ENCODE data around the gene SLFNL1. TPM values are rescaled to one million over a fixed set of nuclear protein-coding genes. Genes with fewer than 3 reads are reported as not detected.

Gene SLFNL1
- total and polyA plus RNA-seq, 2 donors (not counting 1 experiment from before 2014, with no cell fraction given), result 0.18 to 1.2 TPM

GRCh38 chr1:41032147-41032546, 10.6 kb upstream of the SLFNL1 start:
- 14% methylated on average over 1 of the region's 2 CpGs for WGBS (ENCODE audit: insufficient coverage)
- no peak for DNase-seq
- H3K4me3 ChIP-seq (ENCODE audit: control extremely low read depth in 1 of 5, extremely low read depth in 1 of 5, insufficient read depth in 1 of 5, low read depth in 2 of 5, low read length in 4 of 5), result no peak overlapping the region
- Mint-ChIP-seq H3K4me3 (no peak overlapping the region), H3K27ac (no peak overlapping the region), H3K4me1 (no peaks in the 10 kb centered on the region), H3K9me3 (ENCODE audit: insufficient read depth) (no peaks in the 10 kb centered on the region), H3K27me3 (no peaks in the 10 kb centered on the region)
- H3K9ac ChIP-seq (ENCODE audit: low read length), result no peak overlapping the region
- no peaks in the 10 kb centered on the region for H3K27me3 ChIP-seq (replicated peaks in 1 of 4; ENCODE audit: control extremely low read depth in 1 of 4, control insufficient read depth in 3 of 4, insufficient read depth in 4 of 4, low read length in 3 of 4)
- H3K27ac ChIP-seq (ENCODE audit: low read length in 2 of 2), result no peak overlapping the region
- no peaks in the 10 kb centered on the region for H3K79me2 ChIP-seq (ENCODE audit: control insufficient read depth, insufficient read depth, low read length)
- no peaks in the 10 kb centered on the region for H4K20me1 ChIP-seq (ENCODE audit: control insufficient read depth, insufficient read depth, low read length, poor library complexity, severe bottlenecking)
- H3K9me3 ChIP-seq (ENCODE audit: control extremely low read depth in 1 of 3, control insufficient read depth in 2 of 3, insufficient read depth in 1 of 3, low read length in 2 of 3), result no peaks in the 10 kb centered on the region
- H3K4me2 ChIP-seq (replicated peaks; ENCODE audit: low read depth, low read length, poor library complexity, severe bottlenecking), result no peak overlapping the region
- H2AFZ ChIP-seq (ENCODE audit: insufficient read depth, low read depth, low read length, poor library complexity, severe bottlenecking), result no peak overlapping the region
- CTCF ChIA-PET, result no interaction called here
- H3K36me3 ChIP-seq (replicated peaks in 1 of 2; ENCODE audit: control extremely low read depth in 1 of 2, control insufficient read depth in 1 of 2, extremely low read depth in 1 of 2, insufficient read depth in 2 of 2, low read length in 1 of 2), result peaks cover 0 to 31% of the 10 kb centered on the region in 2 experiments
- ATAC-seq (ENCODE audit: low read depth), result no peak
- H3K4me1 ChIP-seq (ENCODE audit: control insufficient read depth in 2 of 2, insufficient read depth in 2 of 2, low read length in 2 of 2), result peaks cover 0 to 5% of the 10 kb centered on the region in 2 donors
- TF ChIP-seq CTCF (IDR thresholded peaks at IDR 0.05) (no peak), EZH2 (IDR thresholded peaks at IDR 0.05; ENCODE audit: borderline replicate concordance, insufficient read depth, low read depth, low read length, poor library complexity, severe bottlenecking) (no peak)
- POLR2A ChIA-PET, result no interaction called here
- intact Hi-C loops (cut with micrococcal nuclease), result no loop called here

- ChIA-PET CTCF (no interaction called here), POLR2A (no interaction called here)
- Histone ChIP-seq H3K79me2 (ENCODE audit: control insufficient read depth, insufficient read depth, low read length) (no peaks in the 10 kb centered on the region), H3K4me3 (ENCODE audit: control extremely low read depth in 1 of 5, extremely low read depth in 1 of 5, insufficient read depth in 1 of 5, low read depth in 2 of 5, low read length in 4 of 5) (no peak overlapping the region), H4K20me1 (ENCODE audit: control insufficient read depth, insufficient read depth, low read length, poor library complexity, severe bottlenecking) (no peaks in the 10 kb centered on the region), H2AFZ (ENCODE audit: insufficient read depth, low read depth, low read length, poor library complexity, severe bottlenecking) (no peak overlapping the region), H3K9me3 (ENCODE audit: control extremely low read depth in 1 of 3, control insufficient read depth in 2 of 3, insufficient read depth in 1 of 3, low read length in 2 of 3) (no peaks in the 10 kb centered on the region), H3K9ac (ENCODE audit: low read length) (no peak overlapping the region), H3K36me3 (replicated peaks in 1 of 2; ENCODE audit: control extremely low read depth in 1 of 2, control insufficient read depth in 1 of 2, extremely low read depth in 1 of 2, insufficient read depth in 2 of 2, low read length in 1 of 2) (peaks cover under 1 to 28% of the 10 kb centered on the region in 2 experiments), H3K4me2 (replicated peaks; ENCODE audit: low read depth, low read length, poor library complexity, severe bottlenecking) (no peak overlapping the region), H3K4me1 (ENCODE audit: control insufficient read depth in 2 of 2, insufficient read depth in 2 of 2, low read length in 2 of 2) (peaks cover 7 to 16% of the 10 kb centered on the region in 2 donors), H3K27ac (ENCODE audit: low read length in 2 of 2) (no peak overlapping the region), H3K27me3 (replicated peaks in 1 of 4; ENCODE audit: control extremely low read depth in 1 of 4, control insufficient read depth in 3 of 4, insufficient read depth in 4 of 4, low read length in 3 of 4) (no peaks in the 10 kb centered on the region)
- no peak overlapping the region for H3K27ac Mint-ChIP-seq
- H3K9me3 Mint-ChIP-seq (ENCODE audit: insufficient read depth), result no peaks in the 10 kb centered on the region
- no peak overlapping the region for H3K4me3 Mint-ChIP-seq
- WGBS (ENCODE audit: insufficient coverage), result 100% methylated on average over 3 of the region's 8 CpGs
- ATAC-seq (ENCODE audit: low read depth) (no peak), DNase-seq (no peak)
- H3K4me1 Mint-ChIP-seq, result peaks cover 7% of the 10 kb centered on the region
- no peaks in the 10 kb centered on the region for H3K27me3 Mint-ChIP-seq
- intact Hi-C loops (cut with micrococcal nuclease), result no loop called here
- TF ChIP-seq EZH2 (IDR thresholded peaks at IDR 0.05; ENCODE audit: borderline replicate concordance, insufficient read depth, low read depth, low read length, poor library complexity, severe bottlenecking) (no peak), CTCF (IDR thresholded peaks at IDR 0.05) (no peak)
Observed at GRCh38 chr1:41030872-41031616, 9.5 kb upstream of the SLFNL1 start.

Measured in B cell (primary cell).